Measurements from ENCODE around the gene FHOD1.

Gene FHOD1

DNA sequence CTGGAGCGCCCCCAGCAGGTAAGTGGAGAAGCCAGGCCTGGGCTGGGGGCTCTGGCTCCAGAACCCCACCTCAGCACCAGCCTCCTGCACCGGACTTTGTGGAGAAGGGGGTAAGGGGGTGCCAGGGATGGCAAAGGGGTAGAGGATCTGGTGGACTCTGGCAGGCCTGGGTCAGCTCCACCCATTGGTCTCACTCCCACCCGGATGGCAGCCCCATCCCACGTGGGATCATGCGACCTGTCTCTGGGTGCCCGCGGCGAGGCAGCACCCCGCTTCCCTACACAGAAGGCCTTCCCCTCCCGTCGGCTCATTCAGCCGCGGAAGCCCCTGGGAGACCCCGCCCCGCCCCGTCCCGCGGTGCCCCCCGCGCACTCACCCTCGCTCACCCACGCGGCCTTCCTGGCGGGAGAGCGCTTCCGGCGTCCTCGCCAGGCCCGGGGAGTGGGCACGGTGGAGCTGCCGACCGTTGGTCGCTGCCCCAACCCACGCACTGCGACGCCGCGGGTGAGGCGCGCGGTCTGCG lies 31.6 kb upstream of the FHOD1 start:
- intact Hi-C loops (cut with DNase I): no loop called here
- peak in 6 of 42 donors; percentile 11 to 39 (median 19) for DNase-seq

DNA sequence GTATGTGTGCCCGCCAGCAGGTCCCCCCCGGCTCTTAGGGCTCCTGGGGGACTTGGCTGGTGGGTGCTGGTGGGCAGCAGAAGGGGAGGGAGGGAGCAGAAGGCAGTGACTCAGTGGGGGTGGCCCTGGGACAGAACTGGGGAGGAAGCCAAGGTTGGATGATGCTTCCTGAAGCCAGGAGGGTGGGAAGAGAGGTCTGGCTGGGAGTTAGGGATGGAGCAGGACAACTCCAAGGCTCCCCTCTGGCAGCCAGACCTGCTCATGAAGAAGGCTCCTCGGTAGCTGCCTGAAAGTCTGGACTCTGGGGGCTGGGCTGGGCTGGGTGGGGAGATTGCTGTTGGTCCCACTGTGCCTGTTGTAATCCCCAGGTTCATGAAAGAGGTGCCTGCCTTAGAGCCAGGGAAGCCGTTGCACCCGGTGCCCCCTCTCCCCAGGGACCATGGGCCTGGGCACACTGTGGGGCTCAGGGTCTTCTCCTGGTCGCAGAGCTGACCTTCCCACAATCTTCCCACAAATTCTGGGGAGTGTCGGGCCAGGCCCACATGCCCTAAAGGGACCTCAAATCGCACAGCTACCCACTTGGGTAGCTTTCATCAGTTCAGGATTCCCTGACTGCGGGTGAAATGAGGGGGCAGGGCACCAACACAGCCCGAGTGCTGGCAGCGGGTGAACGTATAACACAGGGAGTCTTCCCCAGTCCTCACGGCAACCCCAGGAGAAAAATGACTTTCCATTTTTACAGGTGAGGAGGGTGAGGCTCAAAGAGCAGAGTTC lies 30.9 kb upstream of the FHOD1 start:
- no peak for DNase-seq
- intact Hi-C loops (cut with DNase I): no loop called here

DNA sequence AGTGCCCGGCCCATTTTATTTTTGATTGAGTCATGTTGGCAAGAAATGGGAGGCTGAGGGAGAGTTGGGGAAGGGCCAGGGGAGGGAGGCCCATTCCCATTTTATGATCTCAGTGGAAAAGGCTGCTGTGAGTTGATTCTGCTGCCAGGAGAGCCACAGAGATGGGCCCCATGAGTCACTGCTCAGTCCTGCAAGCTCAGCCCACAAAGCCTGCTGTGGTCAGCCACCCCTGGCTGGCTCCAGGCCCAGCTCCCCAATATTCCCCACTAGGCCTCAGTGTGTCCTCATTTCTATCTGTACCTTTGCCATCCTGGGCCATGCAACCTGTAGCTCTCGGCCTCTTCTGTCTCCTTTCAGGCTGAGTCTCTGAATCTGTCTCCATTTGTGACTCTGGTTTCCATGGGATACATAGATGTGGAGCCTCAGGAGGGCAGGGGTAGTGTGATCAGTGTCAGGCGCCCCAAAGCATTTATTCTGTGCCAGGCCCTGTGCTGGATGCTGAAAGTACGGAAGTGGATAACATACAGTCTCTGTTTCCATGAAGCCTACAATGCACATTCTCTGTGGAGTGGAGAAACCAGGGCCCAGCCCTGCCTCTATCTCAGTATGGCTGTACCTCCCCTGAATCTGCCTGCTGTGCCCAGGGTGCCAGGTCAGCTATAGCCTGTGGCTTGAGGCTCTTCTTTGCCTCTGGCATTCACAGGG lies 30.2 kb upstream of the FHOD1 start:
- DNase-seq: peak in 1 of 42 donors; percentile 16
- intact Hi-C loops (cut with DNase I): no loop called here

DNA sequence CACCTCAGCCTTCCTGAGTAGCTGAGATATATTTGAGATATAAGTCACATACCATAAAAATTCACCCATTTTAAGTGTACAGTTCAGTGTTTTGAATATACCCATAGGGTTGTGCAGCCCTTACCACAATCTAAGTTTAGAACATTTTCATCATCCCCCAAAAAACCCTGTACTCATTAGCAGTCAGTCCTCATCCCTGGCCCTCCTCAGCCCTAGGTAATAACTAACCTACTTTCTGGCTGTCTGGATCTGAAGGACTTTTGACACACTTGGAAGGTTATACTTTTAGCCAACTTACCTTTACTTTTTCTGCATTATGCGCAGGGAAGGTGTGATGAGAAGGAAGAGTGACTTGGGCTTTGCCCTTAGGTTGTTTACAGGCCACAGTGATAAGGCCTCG lies 28.0 kb upstream of the FHOD1 start:
- DNase-seq: no peak
- intact Hi-C loops (cut with DNase I): no loop called here

DNA sequence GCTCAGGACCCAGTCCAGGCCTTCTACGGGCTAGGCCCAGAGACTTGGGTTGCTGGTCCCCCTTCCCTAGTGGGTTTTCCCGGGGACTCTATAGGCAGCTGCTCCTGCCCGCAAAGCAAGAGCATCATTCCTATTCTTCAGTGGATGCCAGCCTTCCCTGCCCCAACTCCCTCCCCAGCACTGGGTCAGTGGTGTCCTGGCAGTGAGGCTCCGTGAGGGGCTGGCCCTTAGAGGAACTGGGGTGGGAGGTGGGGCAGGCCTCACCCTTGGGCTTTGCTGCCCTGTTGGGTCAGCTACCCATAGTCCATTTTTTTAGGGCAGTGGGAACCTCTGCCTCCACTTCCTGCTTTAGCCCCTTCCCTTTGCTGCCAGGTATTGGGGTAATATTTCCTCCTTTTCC lies 24.2 kb upstream of the FHOD1 start:
- DNase-seq: no peak

DNA sequence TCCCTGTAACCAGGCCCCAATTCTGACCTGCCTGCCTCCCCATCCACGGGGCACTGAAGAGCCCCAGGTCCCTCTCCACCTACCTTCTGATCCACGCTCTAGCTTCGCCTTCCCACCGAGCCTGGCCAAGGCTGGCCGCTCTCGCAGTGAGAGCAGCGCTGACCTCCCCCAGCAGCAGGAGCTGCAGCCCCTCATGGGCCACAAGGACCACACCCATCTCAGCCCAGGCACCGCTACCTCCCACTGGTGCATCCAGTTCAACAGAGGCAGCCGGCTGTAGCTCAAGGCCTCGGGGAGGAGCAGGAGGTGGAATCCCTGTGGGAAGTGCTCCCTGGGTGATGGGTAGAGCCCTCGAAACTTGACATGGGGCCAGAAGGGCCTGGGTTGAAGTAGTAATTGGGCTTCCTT lies 23.7 kb upstream of the FHOD1 start:
- DNase-seq: no peak
- intact Hi-C loops (cut with DNase I): no loop called here

More for the DNA sequence above, 24.2 kb upstream of the FHOD1 start:
- intact Hi-C loops (cut with DNase I): no loop called here

DNA sequence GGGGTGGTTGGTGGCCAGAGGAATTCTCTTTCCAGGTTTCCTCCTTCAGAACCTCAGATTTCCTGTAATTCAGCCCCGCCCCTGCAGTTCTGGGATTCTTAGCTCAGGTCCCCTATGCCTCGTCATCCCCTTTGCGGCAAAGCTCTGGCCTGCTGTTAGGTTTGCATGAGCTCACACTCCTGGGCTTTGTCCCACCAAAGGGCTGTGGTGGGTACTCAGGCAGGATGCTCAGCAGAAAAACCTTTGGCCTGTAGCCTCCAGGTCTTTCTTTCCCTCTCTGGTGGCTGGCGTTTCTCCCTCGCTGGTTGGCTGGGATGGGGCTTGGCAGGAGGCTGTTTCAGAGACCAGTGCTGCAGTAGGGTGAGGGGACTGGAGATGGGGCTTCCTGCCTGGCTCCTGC lies 22.5 kb upstream of the FHOD1 start:
- DNase-seq: no peak
- intact Hi-C loops (cut with DNase I): no loop called here

DNA sequence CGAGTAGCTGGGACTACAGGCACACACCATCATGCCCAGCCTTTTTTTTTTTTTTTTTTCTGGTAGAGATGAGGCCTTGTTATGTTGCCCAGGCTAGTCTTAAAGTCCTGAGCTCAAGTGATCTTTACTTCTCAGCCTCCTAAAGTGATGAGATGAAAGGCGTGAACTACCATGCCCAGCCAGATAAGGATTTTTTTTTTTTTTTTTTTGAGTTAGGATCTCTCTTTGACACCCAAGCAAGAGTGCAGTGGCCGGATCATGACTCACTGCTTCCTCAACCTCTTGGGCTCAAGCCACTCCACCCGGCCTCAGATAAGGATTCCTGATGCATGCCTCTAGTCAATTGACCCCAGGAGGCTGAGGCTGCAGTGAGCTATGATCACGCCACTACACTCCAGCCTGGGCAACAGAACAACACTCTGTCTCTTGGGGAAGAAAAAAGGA lies 20.9 kb upstream of the FHOD1 start:
- no peak for DNase-seq
- intact Hi-C loops (cut with DNase I): no loop called here

DNA sequence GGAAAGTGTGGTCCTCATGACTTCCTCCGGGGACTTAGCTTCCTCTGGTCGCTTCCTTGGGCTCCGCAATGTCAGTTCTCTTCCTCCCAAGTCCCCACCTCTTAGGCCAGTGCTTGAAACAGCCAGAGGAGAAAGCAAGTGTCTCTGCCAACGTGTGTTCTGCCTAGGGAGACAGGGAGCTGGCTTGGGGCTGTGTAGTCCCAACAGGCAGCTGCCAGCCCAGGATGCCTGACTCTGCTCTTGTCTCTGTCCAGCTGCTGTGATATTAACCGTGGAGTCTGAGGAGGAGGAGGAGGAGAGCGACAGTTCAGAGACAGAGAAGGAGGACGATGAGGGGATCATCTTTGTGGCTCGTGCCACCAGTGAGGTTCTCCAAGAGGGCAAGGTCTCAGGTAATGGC lies 18.6 kb upstream of the FHOD1 start:
- DNase-seq: no peak
- intact Hi-C loops (cut with DNase I): no loop called here

DNA sequence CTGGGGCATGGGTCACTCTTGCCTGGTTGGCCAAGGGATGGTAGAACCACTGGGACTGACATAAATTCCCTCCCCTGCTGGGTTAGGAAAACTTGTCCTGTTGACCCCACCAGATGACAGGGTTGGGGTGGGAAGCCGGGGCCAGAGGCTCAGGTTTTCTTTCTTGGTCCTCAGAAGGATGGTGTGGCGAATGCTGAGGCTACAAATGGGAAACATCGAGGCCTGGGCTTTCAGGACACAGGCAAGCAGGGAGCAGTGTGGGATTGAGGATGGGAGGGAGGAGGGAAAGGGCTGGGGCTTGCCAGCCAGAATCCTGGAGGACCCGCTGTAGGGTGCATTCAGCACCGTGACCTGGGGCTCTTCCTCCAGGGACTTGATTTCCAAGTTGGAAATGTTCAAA lies 17.6 kb upstream of the FHOD1 start:
- DNase-seq: no peak
- intact Hi-C loops (cut with DNase I): no loop called here

DNA sequence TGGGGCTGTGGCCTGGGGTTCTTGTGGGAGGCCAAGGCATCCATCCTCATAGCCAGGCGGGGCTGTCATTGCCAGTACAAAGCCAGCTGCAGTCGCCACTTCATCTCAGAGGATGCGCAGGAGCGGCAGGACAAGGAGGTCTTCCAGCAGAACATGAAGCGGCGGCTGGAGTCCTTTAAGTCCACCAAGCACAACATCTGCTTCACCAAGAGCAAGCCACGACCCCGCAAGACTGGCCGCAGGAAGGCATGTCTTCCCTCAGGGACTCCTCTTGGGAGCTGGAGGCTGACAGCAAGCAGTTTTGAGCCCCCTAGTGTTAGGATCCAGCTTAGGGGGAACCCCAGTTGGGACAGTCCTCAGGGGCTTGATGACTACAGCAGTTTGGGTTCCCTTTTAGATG lies 17.0 kb upstream of the FHOD1 start:
- intact Hi-C loops (cut with DNase I): no loop called here
- DNase-seq: no peak

DNA sequence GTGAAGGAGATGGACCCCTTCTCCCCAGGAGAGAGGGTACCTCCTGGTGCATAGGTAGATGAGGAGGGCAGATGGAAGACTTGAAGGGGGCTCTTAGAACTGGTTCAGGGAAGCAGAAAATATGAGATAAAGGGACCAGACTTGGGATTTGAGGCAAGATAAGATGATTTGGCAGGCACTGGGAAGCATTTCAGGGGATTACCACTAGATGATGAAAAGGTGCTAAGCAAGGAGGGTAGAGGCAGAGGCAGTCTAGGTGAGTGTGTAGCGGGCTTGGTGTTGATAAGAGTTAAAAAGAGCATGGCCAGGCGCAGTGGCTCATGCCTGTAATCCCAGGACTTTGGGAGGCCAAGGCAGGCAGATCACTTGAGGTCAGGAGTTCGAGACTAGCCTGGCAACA lies 15.9 kb upstream of the FHOD1 start:
- DNase-seq: no peak
- intact Hi-C loops (cut with DNase I): no loop called here

DNA sequence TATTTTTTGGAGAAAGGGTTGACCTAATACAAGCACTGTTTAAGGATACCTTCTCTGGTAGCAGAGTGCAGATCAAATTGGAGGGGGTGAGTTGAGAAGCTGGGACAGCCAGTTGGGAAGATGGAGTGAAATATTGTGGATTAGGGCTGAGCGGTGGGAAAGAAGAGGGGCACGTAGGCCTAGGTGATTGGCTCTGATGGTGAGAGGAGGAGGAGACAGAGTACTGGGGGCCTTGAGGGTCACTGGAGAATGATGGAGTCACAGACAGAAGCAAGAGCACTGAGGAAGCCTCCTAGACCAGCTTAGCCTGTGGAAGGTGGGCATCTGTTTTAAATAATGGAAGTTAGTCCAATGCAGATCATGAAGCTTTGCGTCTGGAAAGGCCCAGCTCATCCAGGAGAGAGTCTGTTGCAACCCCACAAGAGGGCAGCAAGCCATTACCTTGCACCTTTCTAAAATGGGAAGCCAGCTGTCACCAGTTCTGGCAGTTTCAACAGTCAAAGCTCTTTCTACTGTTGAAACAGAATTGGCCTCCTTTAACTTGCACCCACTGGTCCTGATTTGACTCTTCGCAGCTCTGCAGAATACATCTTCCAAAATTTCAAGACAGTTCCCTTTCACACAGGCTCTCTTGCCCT lies 13.3 kb upstream of the FHOD1 start:
- intact Hi-C loops (cut with DNase I): no loop called here
- DNase-seq: peak in 19 of 42 donors; percentile 27 to 80 (median 63)

DNA sequence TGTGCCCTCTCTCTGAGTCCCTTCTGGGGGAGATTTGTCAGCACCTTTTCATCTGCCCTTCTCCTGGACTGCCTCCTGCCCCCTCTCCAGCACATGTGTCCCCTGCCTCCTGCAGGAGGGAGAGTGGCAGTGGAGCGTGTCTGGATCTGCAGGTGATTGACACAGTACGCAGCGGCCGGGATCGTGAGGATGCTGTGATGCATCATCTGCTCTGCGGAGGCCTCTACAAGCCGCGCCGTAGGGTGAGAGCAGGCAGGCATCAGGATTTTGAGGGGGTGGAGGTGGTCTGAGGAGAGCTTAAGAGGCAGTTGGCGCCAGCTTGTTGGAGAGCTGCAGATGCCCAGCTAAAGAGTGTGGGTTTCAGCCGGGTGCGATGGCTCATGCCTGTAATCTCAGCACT lies 12.4 kb upstream of the FHOD1 start:
- intact Hi-C loops (cut with DNase I): loop anchor here (10.0 kb wide), 1 partner anchor 145 kb away; no protein-coding TSS in a partner anchor
- peak in 6 of 42 donors; percentile 30 to 60 (median 38) for DNase-seq

DNA sequence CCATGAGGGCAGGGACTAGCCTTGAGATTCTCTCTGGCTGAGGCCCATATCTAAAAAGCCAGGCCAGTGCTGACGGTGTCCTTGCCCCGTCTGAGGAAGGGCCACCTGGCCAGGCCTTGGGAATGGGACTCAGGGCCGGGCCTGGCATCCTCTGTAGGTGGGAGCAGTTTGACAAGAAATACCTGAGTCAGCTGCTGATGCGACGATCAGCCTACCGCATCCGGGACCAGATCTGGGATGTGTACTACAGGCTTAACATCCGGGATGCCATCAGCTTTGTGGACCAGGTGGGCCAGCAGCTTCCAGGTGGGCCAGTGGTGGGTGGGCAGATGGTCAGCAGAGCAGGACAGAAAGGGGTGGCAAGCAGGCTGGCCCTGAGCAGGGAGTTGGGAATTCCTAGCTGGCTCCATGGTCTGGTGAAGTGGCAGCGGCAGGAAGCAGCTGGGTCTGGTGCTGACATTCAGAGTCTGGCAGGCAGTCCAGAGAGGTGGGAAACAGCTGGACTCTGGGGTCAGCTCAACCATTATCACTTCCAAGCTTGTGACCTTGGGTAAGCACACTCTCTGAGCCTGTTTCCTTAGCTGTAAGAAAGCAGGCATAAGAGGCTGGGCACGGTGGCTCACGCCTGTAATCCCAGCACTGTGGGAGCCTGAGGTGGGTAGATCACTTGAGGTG lies 11.0 kb upstream of the FHOD1 start:
- intact Hi-C loops (cut with DNase I): loop anchor here (10.0 kb wide), 1 partner anchor 147 kb away; no protein-coding TSS in a partner anchor
- no peak for DNase-seq

DNA sequence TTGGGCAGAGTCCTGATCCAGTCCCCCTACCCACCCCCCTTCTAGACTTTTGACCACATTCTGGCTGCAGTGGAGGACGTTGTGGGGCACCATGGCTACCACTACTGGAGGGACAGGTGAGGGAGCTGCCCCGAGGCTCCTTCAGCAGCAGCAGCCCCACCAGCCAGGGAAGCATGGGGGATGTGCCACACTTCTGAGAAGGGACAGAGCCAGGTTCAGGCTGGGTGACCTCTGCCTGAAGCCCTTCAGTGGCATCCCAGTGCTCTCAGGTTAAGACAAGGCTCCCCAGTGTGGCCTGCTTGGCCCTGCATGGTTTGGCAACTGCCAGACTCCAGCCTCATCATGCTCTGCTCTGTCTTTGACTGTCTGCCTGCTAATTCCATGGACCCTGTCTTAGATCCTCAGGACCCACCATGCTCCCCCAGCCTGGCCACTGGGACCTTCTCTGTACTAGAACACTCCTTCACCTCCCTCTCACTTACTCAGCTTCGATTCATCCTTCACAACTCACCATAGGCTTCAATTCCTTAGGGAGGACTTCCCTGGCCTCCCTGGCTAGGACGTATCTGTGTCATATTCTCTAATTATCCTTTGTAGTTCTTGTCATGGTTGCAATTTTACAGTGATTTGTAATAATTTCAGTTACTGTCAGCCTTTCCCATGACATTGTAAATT lies 10.3 kb upstream of the FHOD1 start:
- no peak for DNase-seq
- intact Hi-C loops (cut with DNase I): loop anchor here (10.0 kb wide), 1 partner anchor 147 kb away; no protein-coding TSS in a partner anchor

DNA sequence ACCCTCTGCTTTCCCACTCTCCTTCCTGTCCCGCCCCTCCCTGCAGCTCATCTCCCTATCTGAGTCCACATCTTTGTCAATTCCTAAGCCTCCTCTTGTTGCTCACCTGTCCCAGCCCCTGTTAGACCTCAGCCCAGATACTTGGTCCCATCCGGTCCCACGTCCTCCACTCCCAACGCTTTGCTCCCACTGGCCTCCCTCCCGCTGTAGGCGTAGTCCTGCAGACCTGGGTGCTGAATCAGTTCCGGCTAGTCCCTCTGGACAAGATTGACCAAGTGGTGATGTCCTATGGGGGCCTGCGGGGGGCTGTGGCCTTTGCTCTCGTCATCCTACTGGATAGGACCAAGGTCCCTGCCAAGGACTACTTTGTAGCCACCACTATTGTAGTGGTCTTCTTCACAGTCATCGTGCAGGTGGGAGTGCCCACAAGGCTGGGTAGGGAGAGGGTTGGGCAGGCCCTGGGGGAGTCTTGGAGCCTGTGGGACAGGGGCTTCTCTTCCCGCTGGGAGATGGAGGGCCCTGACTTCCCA lies 9.5 kb upstream of the FHOD1 start:
- no peak for DNase-seq
- intact Hi-C loops (cut with DNase I): loop anchor here (10.0 kb wide), 1 partner anchor 148 kb away; no protein-coding TSS in a partner anchor

DNA sequence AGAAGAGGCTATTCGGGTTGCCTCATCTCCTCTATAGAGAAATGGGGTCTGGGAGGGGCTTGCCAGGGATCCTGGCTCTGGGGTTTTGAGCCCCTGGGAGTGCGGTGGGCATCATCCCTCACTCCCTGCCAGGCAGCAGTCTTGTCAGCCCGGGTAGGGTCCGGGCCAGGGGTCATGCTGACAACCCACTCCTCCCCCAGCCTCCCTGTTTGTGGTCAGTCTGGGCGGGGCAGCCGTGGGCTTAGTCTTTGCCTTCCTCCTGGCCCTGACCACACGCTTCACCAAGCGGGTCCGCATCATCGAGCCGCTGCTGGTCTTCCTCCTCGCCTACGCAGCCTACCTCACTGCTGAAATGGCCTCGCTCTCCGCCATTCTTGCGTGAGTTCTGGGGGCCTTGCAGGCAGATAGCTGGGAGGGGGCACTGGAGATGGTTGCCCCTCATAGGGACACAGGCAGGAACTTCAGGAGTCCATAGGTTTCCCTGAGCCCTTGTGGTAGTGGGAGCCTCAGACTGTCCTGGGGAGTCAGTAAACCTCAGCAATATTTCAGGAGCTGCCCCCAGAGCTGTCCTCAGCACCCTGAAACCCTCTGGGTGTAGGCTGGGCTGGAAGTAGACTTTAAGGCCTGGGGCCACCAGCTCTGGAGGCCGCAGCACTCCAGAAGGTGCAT lies 8.4 kb upstream of the FHOD1 start:
- no peak for DNase-seq
- intact Hi-C loops (cut with DNase I): loop anchor here (10.0 kb wide), 1 partner anchor 149 kb away; no protein-coding TSS in a partner anchor
